SU-DHL-6 (cell line): ENCODE results near the gene LRP2.

Experiments used
- CTCF ChIP-seq: fragments of 200-600 bp; sonication (generic); IDR thresholded peaks from one replicate; pipeline ENCODE4 v1.5.1; 2017; ENCODE audit warnings: antibody characterized with exemption, mild to moderate bottlenecking, low read length, moderate library complexity; ENCODE audit not compliant: insufficient read depth, poor library complexity, severe bottlenecking
- EZH2phosphoT487 ChIP-seq: fragments of 200-600 bp; sonication (generic), shearing (Covaris generic); conservative IDR thresholded peaks from 2 replicates; pipeline ENCODE4 v1.6.1; 2018; ENCODE audit warnings: mild to moderate bottlenecking, antibody characterized with exemption, low read length, moderate library complexity, mixed read lengths

DNA sequence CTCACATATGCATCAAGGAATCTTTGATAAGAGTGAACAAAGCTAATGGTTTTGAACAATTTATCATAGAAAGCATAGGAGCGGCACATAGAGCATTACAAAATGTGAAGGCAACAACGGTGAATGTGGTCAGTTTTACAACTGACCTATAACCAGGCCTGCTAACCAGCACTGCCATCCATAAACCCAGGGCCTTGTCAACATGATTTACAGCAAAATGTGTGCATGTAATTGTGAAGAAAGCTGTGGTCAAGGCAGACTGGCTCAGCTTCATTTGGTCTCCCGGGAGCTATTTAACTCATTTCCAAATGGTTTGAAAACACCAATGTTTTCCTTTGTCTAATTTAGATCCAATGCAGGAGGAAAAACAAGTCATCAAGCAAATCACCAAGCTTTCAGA, 173.2 kb downstream of the LRP2 start:
- TF ChIP-seq CTCF, result no peak
- TF ChIP-seq EZH2phosphoT487, result no peak
